GM19468 (cell line): ENCODE data around the gene EHD4.
A peak's percentile ranks its signal among the peaks of the same experiment; 100 is the strongest.

Source experiments
- ATAC-seq: cut with Tn5 transposase; IDR thresholded peaks from one replicate; pipeline ENCODE4 v1.9.1; 2021; ENCODE audit warnings: mild to moderate bottlenecking, moderate library complexity, moderate number of reproducible peaks; ENCODE audit not compliant: unreplicated experiment; ENCODE audit errors: extremely low read depth

Gene EHD4

GRCh38 chr15:41941644-41942415, 30.5 kb downstream of the EHD4 start:
- no peak for ATAC-seq

GRCh38 chr15:41940441-41940857, 31.9 kb downstream of the EHD4 start:
- ATAC-seq, result no peak

GRCh38 chr15:41939986-41940385, 32.4 kb downstream of the EHD4 start:
- ATAC-seq, result no peak

- ATAC-seq, result no peak
Measured at GRCh38 chr15:41937568-41937923, 34.8 kb downstream of the EHD4 start.

GRCh38 chr15:41936649-41937567, 35.4 kb downstream of the EHD4 start:
- ATAC-seq, result no peak

- ATAC-seq, result no peak
Measured at GRCh38 chr15:41936155-41936554, 36.2 kb downstream of the EHD4 start.

- ATAC-seq, result peak; percentile 48
Measured at GRCh38 chr15:41935566-41936020, 36.8 kb downstream of the EHD4 start.

- no peak for ATAC-seq
Measured at GRCh38 chr15:41934843-41935242, 37.5 kb downstream of the EHD4 start.

GRCh38 chr15:41933771-41934170, 38.6 kb downstream of the EHD4 start:
- ATAC-seq, result no peak

GRCh38 chr15:41933326-41933725, 39.0 kb downstream of the EHD4 start:
- no peak for ATAC-seq

GRCh38 chr15:41932511-41933289, 39.7 kb downstream of the EHD4 start:
- ATAC-seq, result no peak

- ATAC-seq, result no peak
Measured at GRCh38 chr15:41932101-41932500, 40.3 kb downstream of the EHD4 start.

- ATAC-seq, result no peak
Measured at GRCh38 chr15:41930867-41931222, 41.5 kb downstream of the EHD4 start.

- ATAC-seq, result no peak
Measured at GRCh38 chr15:41930221-41930866, 42.0 kb downstream of the EHD4 start.

- ATAC-seq, result peak; percentile 24
Measured at GRCh38 chr15:41928637-41929620, 43.4 kb downstream of the EHD4 start.

GRCh38 chr15:41928100-41928499, 44.3 kb downstream of the EHD4 start:
- ATAC-seq, result no peak

GRCh38 chr15:41927536-41927935, 44.8 kb downstream of the EHD4 start:
- no peak for ATAC-seq

GRCh38 chr15:41926185-41927056, 45.9 kb downstream of the EHD4 start:
- ATAC-seq, result no peak
